Measurements from ENCODE around the gene ZFPM1. TPM values are rescaled to one million over a fixed set of nuclear protein-coding genes. Genes with fewer than 3 reads are reported as not detected.

The ZFPM1 gene
- total and polyA plus RNA-seq, 2 of the 8 experiments (the other 6 are each of a cell fraction or from before 2014, with no cell fraction given) = 0.74 to 4.8 TPM

- peaks cover 0 to 10% (median 1%) of the 10 kb centered on the region in 4 experiments; a peak in 3 of 7 replicates for H3K4me1 ChIP-seq (replicated peaks in 1 of 4; ENCODE audit: control insufficient read depth in 3 of 4, insufficient read depth in 4 of 4, low read length in 3 of 4)
- H3K56ac ChIP-seq (replicated peaks; ENCODE audit: insufficient read length, low read depth, low read length) = no peak overlapping the region
- no peak overlapping the region for H3K23ac ChIP-seq (ENCODE audit: insufficient read length)
- H4K5ac ChIP-seq (ENCODE audit: insufficient read length, low read depth, low read length) = no peak overlapping the region
- H3K27ac ChIP-seq (ENCODE audit: low read depth, low read length) = no peak overlapping the region
- CTCF ChIA-PET (ENCODE audit: partially characterized antibody) = interaction anchor here (0.7 to 4.9 kb wide), 48 partner anchors 8 to 588 kb away, joined by 3 to 35 read pairs (median 4); no protein-coding TSS in a partner anchor
- H3K79me2 ChIP-seq (ENCODE audit: control insufficient read depth in 1 of 2, insufficient read depth in 2 of 2, low read length in 2 of 2) = no peaks in the 10 kb centered on the region
- H3K9me3 ChIP-seq (ENCODE audit: insufficient read depth in 2 of 2, low read depth in 1 of 2, low read length in 1 of 2) = no peaks in the 10 kb centered on the region; a peak in 1 of 4 replicates
- no peak overlapping the region for H2BK15ac ChIP-seq (ENCODE audit: low read length)
- no peak overlapping the region for H2BK120ac ChIP-seq (replicated peaks; ENCODE audit: low read depth, low read length)
- H3K14ac ChIP-seq (ENCODE audit: insufficient read length) = no peak overlapping the region
- no peak overlapping the region for H4K8ac ChIP-seq (ENCODE audit: extremely low read depth, insufficient read depth, low read length)
- H3K23me2 ChIP-seq (ENCODE audit: low read depth, low read length) = no peaks in the 10 kb centered on the region
- no peak overlapping the region for H2AK5ac ChIP-seq (ENCODE audit: low read depth, low read length)
- no peak for TF ChIP-seq JUN (IDR thresholded peaks at IDR 0.05; ENCODE audit: low read depth, low read length)
- no peak for TF ChIP-seq BACH1 (IDR thresholded peaks at IDR 0.05; ENCODE audit: low read length)
- TF ChIP-seq KDM1A (IDR thresholded peaks at IDR 0.05; ENCODE audit: borderline replicate concordance, low read length) = no peak
- no peak for TF ChIP-seq SP2 (IDR thresholded peaks at IDR 0.05; ENCODE audit: low read length)
- TF ChIP-seq FOSL1 (IDR thresholded peaks at IDR 0.05; ENCODE audit: insufficient read depth, low read depth, low read length) = no peak
- TF ChIP-seq ASH2L (IDR thresholded peaks at IDR 0.05; ENCODE audit: low read length) = no peak
- TF ChIP-seq CTCF (IDR thresholded peaks at IDR 0.05; ENCODE audit: control extremely low read depth in 1 of 3, insufficient read depth in 1 of 3, low read depth in 1 of 3, low read length in 3 of 3) = no peak
- WGBS, 2 experiments (ENCODE audit: extremely low coverage in 1 of 2, insufficient coverage in 1 of 2, insufficient read length in 1 of 2, insufficient replicate concordance in 2 of 2, low coverage in 1 of 2, low lambda C conversion rate in 2 of 2, missing lambda C conversion rate in 1 of 2) = 93% methylated on average over 20 of the region's 32 CpGs; no CpG with 5 or more reads in 1 of the 2 experiments
- no peaks in the 10 kb centered on the region for H4K20me1 ChIP-seq (replicated peaks in 1 of 2; ENCODE audit: control insufficient read depth in 1 of 2, insufficient read depth in 2 of 2, low read length in 2 of 2)
- H3K27me3 ChIP-seq (replicated peaks in 1 of 4; ENCODE audit: control insufficient read depth in 3 of 4, extremely low read depth in 1 of 4, insufficient read depth in 3 of 4, low read length in 3 of 4) = no peaks in the 10 kb centered on the region; a peak in 2 of 7 replicates
- no peak overlapping the region for H2BK5ac ChIP-seq (ENCODE audit: low read depth, low read length)
- no peaks in the 10 kb centered on the region for H3K79me1 ChIP-seq (ENCODE audit: low read depth, low read length)
- no peak overlapping the region for H2BK12ac ChIP-seq (ENCODE audit: low read depth, low read length)
- no peak overlapping the region for H3K18ac ChIP-seq (ENCODE audit: extremely low read depth, low read length)
- H3K4me3 ChIP-seq (ENCODE audit: extremely low read depth in 1 of 4, insufficient read depth in 2 of 4, low read depth in 3 of 4, low read length in 4 of 4) = no peak overlapping the region
- no peak overlapping the region for H3K9ac ChIP-seq (replicated peaks in 1 of 4; ENCODE audit: extremely low read depth in 1 of 4, low read depth in 3 of 4, low read length in 3 of 4)
- no peak for FAIRE-seq
- no peak for DNase-seq (ENCODE audit: low read depth in 1 of 2, low spot score in 2 of 2)
- H2AFZ ChIP-seq (ENCODE audit: low read length) = no peak overlapping the region
- no peak overlapping the region for H3K4ac ChIP-seq (replicated peaks; ENCODE audit: insufficient read length, low read depth, low read length)
- no peak overlapping the region for H2BK20ac ChIP-seq (ENCODE audit: low read length)
- H3K4me2 ChIP-seq (ENCODE audit: insufficient read depth in 1 of 2, low read depth in 2 of 2, low read length in 2 of 2) = no peak overlapping the region
- no peaks in the 10 kb centered on the region for H3K36me3 ChIP-seq (ENCODE audit: control insufficient read depth in 2 of 4, insufficient read depth in 4 of 4, low read length in 3 of 4)
- H4K91ac ChIP-seq (replicated peaks; ENCODE audit: insufficient read length, low read length) = no peak overlapping the region
- POLR2A ChIA-PET (ENCODE audit: partially characterized antibody) = interaction anchor here (0.8 kb wide), 1 partner anchor 95 kb away, joined by 3 read pairs; no protein-coding TSS in a partner anchor
Observed at GRCh38 chr16:88438084-88438870, 14.8 kb upstream of the ZFPM1 start.
